GM20000 (cell line): Measurements from ENCODE around the gene SH2D1A.

Experiments used
- DNase-seq: peaks from one replicate; pipeline ENCODE4 v3.0.0; 2012; ENCODE audit warnings: low spot score
- CTCF ChIP-seq: IDR thresholded peaks from 2 replicates; pipeline ENCODE4 v1.5.1; 2012; ENCODE audit warnings: mild to moderate bottlenecking, control low read depth; ENCODE audit errors: extremely low read depth, missing control alignments

The SH2D1A gene

DNA sequence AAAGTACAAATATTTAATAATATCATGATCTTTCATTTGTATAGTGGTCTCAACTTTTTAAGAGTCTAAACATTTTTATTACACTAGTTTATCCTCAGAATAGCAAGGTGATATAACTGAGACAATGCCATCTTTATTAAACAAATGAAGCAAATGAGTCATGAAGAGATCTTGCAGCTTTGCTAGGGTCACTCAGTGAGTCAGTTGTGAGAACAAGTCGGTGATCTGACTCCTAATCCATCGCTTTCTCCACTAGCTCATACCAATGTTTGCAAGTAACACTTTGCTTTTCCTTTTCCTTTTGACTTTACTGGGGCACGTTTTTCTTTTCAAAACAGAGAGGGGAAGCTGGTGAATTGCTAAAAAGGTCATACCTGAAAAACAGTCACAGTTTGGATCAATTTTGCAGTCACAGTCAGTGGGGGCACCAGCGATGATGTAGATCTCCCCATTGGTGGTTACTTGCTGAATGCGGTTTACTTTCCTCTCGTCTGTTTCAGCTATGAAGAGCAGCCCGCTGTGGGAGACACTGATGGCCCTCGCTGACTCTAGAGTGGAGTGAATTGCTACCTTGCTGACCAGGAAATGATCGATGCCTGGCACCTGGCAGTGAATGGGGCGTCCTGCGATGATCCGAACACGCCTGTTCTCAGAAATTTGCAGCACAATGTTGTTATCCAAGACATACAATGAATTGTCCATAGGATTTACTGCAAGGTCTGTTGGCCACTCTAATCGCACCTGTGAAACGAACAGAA lies 75.7 kb downstream of the SH2D1A start:
- DNase-seq: no peak
- TF ChIP-seq CTCF: no peak
